Thymus (tissue), 11 donors: ENCODE results near the gene RNF44. TPM values are rescaled to one million over a fixed set of nuclear protein-coding genes. Genes with fewer than 3 reads are reported as not detected.

ENCODE experiments used
- DNase-seq, 9 donors: peaks; one replicate each; pipeline ENCODE4 v3.0.0-alpha.2; 2013; ENCODE audit warnings: low spot score in 9 of 9, low read depth in 6 of 9, missing footprints in 1 of 9
- H3K27ac ChIP-seq, 2 donors: one replicate each; pipeline ENCODE4 v1.5.1; 2013; ENCODE audit warnings: control low read depth in 1 of 2, low read depth in 1 of 2, low read length in 1 of 2, mild to moderate bottlenecking in 1 of 2, moderate library complexity in 1 of 2
- H3K27me3 ChIP-seq, 2 donors: one replicate each; pipeline ENCODE4 v1.5.1; 2013; ENCODE audit warnings: low read length in 1 of 2; ENCODE audit not compliant: control insufficient read depth in 2 of 2, insufficient read depth in 1 of 2
- H3K36me3 ChIP-seq, 2 donors: one replicate each; pipeline ENCODE4 v1.5.1; 2013; ENCODE audit warnings: low read length in 1 of 2, mild to moderate bottlenecking in 1 of 2, moderate library complexity in 1 of 2; ENCODE audit not compliant: control insufficient read depth in 2 of 2, insufficient read depth in 2 of 2
- H3K4me1 ChIP-seq, 2 donors: one replicate each; pipeline ENCODE4 v1.5.1; 2013; ENCODE audit warnings: low read length in 2 of 2; ENCODE audit not compliant: control insufficient read depth in 2 of 2, insufficient read depth in 2 of 2
- H3K4me3 ChIP-seq, 2 donors: one replicate each; pipeline ENCODE4 v1.5.1; 2013; ENCODE audit warnings: low read length in 2 of 2, control low read depth in 1 of 2, mild to moderate bottlenecking in 1 of 2
- H3K9me3 ChIP-seq, 2 donors: one replicate each; pipeline ENCODE4 v1.5.1; 2013; ENCODE audit warnings: low read length in 1 of 2, mild to moderate bottlenecking in 1 of 2; ENCODE audit not compliant: control insufficient read depth in 2 of 2, insufficient read depth in 1 of 2
- WGBS: extraction: QIAGEN DNeasy Blood & Tissue Kit; methylation state at CpG from one replicate; pipeline ENCODE4 v1.1.7; 2013; 5-methylcytosine and 5-hydroxymethylcytosine counted together
- polyA plus RNA-seq: library from polyadenylated mRNA; stranded (reverse); fragments of 200-250 nt; gene quantifications from one replicate; pipeline ENCODE4 v1.2.3, GENCODE V29; 2013
- total RNA-seq: library from RNA; stranded (reverse); fragments of 120-200 nt; gene quantifications from one replicate; pipeline ENCODE4 v1.2.4, GENCODE V29; 2013
- donor health status: healthy.

Gene RNF44
- total and polyA plus RNA-seq, 2 donors, result 19.3 to 54.8 TPM

- no peak for DNase-seq
- no peaks in the 10 kb centered on the region for H3K36me3 ChIP-seq
- no peak overlapping the region for H3K27ac ChIP-seq
- H3K4me3 ChIP-seq, result no peak overlapping the region
- WGBS, result 91% methylated on average over 16 of the region's 16 CpGs
- no peaks in the 10 kb centered on the region for H3K4me1 ChIP-seq
- H3K9me3 ChIP-seq, result no peaks in the 10 kb centered on the region
- no peaks in the 10 kb centered on the region for H3K27me3 ChIP-seq
Measured at GRCh38 chr5:176519810-176520720, 17.1 kb downstream of the RNF44 start.

- Histone ChIP-seq H3K4me3 (no peak overlapping the region), H3K36me3 (no peaks in the 10 kb centered on the region), H3K4me1 (no peaks in the 10 kb centered on the region), H3K27ac (no peak overlapping the region), H3K27me3 (no peaks in the 10 kb centered on the region), H3K9me3 (no peaks in the 10 kb centered on the region)
- 70% methylated on average over 7 of the region's 7 CpGs for WGBS
- no peak for DNase-seq
Measured at GRCh38 chr5:176517053-176517661, 20.0 kb downstream of the RNF44 start.

- no peak overlapping the region for H3K27ac ChIP-seq
- H3K4me3 ChIP-seq, result no peak overlapping the region
- H3K9me3 ChIP-seq, result no peaks in the 10 kb centered on the region
- no peaks in the 10 kb centered on the region for H3K27me3 ChIP-seq
- no peaks in the 10 kb centered on the region for H3K36me3 ChIP-seq
- no peaks in the 10 kb centered on the region for H3K4me1 ChIP-seq
- 90% methylated on average over 4 of the region's 4 CpGs for WGBS
- no peak for DNase-seq
Measured at GRCh38 chr5:176515396-176515795, 21.8 kb downstream of the RNF44 start.

DNA sequence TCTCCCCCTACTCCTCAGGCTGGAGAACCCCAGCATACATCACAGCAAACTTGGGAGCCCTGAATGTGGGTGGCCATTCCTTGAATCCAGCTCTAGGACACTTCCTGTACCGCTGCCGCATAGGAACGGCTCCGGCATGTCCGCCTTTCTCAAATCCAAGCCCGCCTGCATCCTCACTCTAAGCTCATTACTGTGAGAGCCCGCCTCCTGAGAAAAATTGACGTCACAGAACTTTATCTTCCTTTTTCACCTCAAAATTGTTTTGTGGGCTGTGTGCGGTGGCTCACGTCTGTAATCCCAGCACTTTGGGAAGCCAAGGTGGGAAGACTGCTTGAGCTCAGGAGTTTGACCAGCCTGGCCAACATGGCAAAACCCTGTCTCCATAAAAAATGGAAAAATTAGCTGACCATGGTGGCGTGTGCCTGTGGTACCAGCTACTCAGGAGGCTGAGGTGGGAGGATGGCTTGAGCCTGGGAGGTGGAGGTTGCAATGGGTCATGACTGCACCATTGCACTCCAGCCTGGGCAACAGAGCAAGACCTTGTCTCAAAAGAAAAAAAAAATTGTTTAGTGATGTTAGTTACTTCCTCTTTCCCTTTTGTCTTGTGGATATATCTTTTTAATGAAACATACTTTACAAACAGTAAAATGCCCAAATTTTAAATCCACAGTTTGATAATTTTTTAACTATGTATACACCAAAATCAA lies 22.8 kb downstream of the RNF44 start:
- Histone ChIP-seq H3K4me3 (no peak overlapping the region), H3K27me3 (no peaks in the 10 kb centered on the region), H3K27ac (no peak overlapping the region), H3K9me3 (no peaks in the 10 kb centered on the region), H3K4me1 (no peaks in the 10 kb centered on the region), H3K36me3 (peaks cover under 1 to 3% of the 10 kb centered on the region in 2 donors)
- no peak for DNase-seq
- WGBS, result 92% methylated on average over 11 of the region's 11 CpGs

DNA sequence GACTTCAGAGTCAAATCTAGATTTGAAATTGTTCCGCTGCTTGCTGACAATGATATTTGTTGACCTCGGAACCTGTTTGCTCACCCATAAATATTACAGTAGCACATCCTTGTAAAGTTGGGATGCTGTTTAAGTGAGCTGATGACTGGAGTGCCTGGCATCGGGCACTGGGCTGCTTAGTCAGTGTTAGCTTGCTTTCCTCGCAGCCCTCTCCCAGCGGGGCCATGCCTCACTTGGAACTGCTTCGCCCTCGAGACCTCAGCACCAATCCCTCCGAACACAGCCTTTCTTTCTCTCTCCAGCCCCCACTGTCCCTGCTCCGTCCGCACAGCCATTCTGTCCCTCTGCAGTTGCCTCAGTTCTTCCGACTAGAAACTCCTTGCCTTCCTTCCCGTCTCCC lies 23.4 kb downstream of the RNF44 start:
- Histone ChIP-seq H3K4me3 (no peak overlapping the region), H3K4me1 (no peaks in the 10 kb centered on the region), H3K27ac (no peak overlapping the region), H3K9me3 (no peaks in the 10 kb centered on the region), H3K27me3 (no peaks in the 10 kb centered on the region), H3K36me3 (peaks cover 6 to 8% of the 10 kb centered on the region in 2 donors)
- 97% methylated on average over 12 of the region's 12 CpGs for WGBS
- DNase-seq, result no peak

- Histone ChIP-seq H3K4me1 (no peaks in the 10 kb centered on the region), H3K36me3 (peaks cover 37% of the 10 kb centered on the region in 2 donors), H3K4me3 (no peak overlapping the region), H3K27ac (no peak overlapping the region), H3K27me3 (no peaks in the 10 kb centered on the region), H3K9me3 (no peaks in the 10 kb centered on the region)
- no peak for DNase-seq
- WGBS, result 97% methylated on average over 4 of the region's 4 CpGs
Measured at GRCh38 chr5:176508603-176509002, 28.6 kb downstream of the RNF44 start.

DNA sequence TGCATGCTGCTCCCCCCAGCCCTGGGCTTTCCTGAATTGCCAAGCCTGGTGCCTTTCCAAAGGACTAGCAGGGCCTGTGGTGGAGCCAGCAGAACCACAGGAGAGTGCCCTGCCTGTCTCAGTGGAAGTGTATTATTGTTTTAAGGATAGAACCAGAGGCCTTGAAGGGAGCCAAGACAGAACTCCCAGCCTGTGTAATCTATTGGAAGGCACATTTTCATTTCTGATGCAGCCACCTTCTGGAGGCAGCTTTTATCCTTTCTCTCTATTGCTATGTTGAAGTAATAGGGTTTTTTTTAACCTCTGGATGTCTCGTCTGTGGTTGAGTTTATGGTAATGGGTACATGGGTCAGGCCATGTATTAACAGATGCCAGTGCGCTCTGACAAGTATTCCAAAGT lies 29.3 kb downstream of the RNF44 start:
- H3K27me3 ChIP-seq, result no peaks in the 10 kb centered on the region
- no peaks in the 10 kb centered on the region for H3K4me1 ChIP-seq
- no peak overlapping the region for H3K4me3 ChIP-seq
- H3K27ac ChIP-seq, result no peak overlapping the region
- DNase-seq, result no peak
- H3K36me3 ChIP-seq, result peaks cover 37 to 41% of the 10 kb centered on the region in 2 donors
- no peaks in the 10 kb centered on the region for H3K9me3 ChIP-seq
- whole genome bisulfite sequencing, result 97% methylated on average over 2 of the region's 2 CpGs

DNA sequence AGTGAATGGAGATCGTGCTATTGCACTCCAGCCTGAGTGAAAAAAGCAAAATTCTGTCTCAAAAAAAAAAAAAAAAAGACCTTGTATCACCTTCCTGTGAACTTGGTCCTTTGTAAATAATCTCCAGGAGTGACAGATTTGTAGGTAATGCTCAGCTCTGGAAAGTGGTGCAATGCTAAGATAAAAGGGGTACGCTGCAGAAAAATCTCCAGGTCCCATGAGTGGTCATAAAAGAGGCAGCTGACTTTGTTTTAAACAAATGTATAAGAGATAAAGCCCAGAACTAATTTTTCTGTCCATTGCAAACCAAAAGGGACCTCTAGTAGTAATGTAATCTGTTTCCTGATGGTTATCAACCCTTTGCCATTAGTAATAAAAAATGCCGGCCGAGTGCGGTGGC lies 33.7 kb downstream of the RNF44 start:
- Histone ChIP-seq H3K4me1 (no peaks in the 10 kb centered on the region), H3K27me3 (no peaks in the 10 kb centered on the region), H3K9me3 (no peaks in the 10 kb centered on the region), H3K4me3 (no peak overlapping the region), H3K27ac (no peak overlapping the region), H3K36me3 (peaks cover 61 to 66% of the 10 kb centered on the region in 2 donors)
- WGBS, result 94% methylated on average over 5 of the region's 5 CpGs
- DNase-seq, result no peak

DNA sequence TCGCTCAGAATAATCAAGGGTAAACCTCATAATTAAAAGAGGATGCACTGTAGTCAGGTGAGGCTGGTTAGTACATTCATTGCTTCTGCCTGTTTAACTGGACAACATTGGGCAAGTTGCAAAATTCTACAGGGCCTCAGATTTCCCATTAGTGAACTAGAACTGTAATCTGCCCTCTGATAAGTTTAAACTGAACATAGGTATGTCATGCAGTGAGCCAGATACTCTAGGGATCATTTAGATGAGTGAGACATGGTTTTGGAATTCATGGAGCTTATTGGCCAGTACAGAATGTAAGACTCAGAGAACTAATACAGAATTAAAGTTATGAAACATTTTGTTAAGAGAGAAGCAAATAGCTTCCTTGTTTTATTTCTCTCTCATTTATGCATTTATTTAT lies 35.9 kb downstream of the RNF44 start:
- DNase-seq, result no peak
- Histone ChIP-seq H3K4me3 (no peak overlapping the region), H3K27ac (no peak overlapping the region), H3K36me3 (peaks cover 51 to 61% of the 10 kb centered on the region in 2 donors), H3K4me1 (no peaks in the 10 kb centered on the region), H3K9me3 (no peaks in the 10 kb centered on the region), H3K27me3 (no peaks in the 10 kb centered on the region)
- WGBS, result 96% methylated on average over 1 of the region's 1 CpG
